HG02610 (cell line): ENCODE measurements around the gene FSIP1.

Source experiments
- ATAC-seq: cut with Tn5 transposase; IDR thresholded peaks from one replicate; pipeline ENCODE4 v1.9.1; 2021; ENCODE audit warnings: mild to moderate bottlenecking, moderate library complexity; ENCODE audit not compliant: unreplicated experiment

The FSIP1 gene

DNA sequence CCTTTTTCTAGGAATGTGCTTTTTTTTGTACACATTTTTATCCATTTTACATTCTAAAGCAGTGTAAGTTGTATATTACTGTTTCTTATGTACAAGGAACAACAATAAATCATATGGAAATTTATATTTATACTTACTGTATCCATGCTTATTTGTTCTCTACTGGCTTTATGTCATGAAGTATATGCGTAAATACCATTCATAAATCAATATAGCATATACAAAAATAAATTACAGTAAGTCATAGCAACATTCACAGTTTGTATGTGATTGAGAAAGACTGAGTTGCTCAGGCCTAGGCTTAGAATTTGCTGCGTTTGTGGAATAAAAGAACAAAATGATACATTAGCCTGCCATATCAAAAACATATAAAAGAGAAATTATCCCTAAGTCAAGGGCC, 185.3 kb downstream of the FSIP1 start:
- no peak for ATAC-seq

DNA sequence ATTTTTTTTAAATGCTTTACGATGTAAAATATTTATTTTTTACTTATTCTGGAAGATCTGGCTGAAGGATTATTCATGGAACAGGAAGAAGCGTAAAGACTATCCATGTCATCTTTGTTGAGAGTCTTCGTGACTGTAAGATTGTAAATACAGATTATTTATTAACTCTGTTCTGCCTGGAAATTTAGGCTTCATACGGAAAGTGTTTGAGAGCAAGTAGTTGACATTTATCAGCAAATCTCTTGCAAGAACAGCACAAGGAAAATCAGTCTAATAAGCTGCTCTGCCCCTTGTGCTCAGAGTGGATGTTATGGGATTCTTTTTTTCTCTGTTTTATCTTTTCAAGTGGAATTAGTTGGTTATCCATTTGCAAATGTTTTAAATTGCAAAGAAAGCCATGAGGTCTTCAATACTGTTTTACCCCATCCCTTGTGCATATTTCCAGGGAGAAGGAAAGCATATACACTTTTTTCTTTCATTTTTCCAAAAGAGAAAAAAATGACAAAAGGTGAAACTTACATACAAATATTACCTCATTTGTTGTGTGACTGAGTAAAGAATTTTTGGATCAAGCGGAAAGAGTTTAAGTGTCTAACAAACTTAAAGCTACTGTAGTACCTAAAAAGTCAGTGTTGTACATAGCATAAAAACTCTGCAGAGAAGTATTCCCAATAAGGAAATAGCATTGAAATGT, 186.1 kb downstream of the FSIP1 start:
- no peak for ATAC-seq

DNA sequence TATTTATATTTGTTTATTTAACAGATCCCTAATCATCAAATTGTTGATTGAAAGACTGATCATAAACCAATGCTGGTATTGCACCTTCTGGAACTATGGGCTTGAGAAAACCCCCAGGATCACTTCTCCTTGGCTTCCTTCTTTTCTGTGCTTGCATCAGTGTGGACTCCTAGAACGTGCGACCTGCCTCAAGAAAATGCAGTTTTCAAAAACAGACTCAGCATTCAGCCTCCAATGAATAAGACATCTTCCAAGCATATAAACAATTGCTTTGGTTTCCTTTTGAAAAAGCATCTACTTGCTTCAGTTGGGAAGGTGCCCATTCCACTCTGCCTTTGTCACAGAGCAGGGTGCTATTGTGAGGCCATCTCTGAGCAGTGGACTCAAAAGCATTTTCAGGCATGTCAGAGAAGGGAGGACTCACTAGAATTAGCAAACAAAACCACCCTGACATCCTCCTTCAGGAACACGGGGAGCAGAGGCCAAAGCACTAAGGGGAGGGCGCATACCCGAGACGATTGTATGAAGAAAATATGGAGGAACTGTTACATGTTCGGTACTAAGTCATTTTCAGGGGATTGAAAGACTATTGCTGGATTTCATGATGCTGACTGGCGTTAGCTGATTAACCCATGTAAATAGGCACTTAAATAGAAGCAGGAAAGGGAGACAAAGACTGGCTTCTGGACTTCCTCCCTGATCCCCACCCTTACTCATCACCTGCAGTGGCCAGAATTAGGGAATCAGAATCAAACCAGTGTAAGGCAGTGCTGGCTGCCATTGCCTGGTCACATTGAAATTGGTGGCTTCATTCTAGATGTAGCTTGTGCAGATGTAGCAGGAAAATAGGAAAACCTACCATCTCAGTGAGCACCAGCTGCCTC, 187.1 kb downstream of the FSIP1 start:
- no peak for ATAC-seq

DNA sequence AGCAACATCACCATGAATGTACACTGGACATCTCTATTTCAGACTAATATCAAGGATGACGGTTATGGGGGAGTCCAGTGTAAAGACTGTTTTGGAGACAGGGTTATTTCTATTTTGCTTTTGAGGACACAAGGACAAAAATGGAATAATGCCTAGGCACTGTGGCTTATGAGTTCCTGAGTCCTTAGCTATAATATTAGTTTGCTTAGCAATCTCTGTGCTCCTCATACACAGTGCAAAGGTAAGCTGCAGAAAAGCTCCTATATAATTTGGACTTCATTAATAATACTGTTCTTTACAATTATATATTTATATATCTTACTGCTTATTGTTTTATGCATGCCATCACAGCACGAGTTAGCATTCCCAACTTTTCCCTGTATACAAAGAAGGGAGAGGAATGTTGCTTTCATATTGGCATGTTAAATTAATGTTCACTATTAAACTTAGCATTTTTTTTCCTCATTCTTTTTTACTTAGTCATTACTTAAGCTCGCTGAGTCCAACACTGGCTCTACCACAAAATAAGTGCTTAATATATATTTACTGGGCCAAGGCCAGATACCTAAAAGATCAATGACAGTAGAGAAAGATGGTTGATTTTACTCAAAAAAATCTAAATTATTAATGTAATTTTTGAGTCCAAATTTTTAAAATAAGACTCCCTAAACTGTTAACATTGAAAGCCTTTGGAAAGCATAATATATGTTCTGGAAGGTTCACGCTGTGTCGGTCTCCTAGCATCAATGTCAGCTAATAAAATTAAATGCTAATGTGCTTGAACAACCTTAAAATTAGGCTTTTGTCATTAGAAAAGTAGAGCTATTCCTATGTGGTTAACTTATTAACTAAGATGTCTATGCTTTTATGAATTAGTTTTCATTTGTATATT, 187.9 kb downstream of the FSIP1 start:
- ATAC-seq = no peak

DNA sequence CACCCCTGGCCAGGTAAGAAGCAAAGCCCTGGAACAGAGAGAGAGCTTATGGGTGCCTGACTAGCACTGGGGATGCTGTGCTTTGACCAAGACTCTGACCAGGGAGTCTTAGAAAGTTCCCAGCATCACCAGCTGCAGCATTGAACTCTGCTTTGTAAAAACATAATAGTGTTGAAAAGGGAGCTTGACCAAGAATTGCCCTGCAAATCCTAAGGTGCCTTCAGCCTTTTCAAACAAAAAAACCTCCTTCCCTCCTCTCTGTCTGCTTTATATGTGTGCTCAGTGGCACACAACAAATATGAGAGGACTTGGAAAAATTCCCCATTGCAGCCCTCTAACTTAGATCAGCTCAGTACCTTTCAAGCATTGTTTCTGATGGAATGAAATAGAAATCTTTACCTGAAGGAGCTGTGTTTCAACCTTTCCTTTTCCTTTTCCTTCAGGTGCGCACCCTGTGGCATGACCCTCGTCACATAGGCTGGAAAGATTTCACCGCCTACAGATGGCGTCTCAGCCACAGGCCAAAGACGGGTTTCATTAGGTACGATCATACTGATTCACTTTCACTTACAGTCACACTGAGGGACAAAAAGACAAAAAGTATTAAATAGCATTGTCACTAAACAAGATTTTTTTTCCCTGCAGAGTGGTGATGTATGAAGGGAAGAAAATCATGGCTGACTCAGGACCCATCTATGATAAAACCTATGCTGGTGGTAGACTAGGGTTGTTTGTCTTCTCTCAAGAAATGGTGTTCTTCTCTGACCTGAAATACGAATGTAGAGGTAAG, 188.8 kb downstream of the FSIP1 start:
- ATAC-seq = no peak

DNA sequence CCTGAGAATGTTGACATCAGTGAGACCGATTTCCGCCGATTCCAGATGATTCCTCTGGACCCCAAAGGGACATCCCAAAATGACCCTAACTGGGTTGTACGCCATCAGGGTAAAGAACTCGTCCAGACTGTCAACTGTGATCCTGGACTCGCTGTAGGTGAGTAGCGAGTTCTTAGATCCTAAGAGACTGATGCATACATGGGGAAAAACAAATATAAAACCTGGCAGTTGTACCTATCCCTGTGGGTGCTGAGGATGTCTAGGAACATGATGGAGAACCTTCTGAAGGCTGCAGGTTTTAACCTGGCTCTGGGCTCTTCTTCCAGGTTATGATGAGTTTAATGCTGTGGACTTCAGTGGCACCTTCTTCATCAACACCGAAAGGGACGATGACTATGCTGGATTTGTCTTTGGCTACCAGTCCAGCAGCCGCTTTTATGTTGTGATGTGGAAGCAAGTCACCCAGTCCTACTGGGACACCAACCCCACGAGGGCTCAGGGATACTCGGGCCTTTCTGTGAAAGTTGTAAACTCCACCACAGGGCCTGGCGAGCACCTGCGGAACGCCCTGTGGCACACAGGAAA, 189.5 kb downstream of the FSIP1 start:
- no peak for ATAC-seq

DNA sequence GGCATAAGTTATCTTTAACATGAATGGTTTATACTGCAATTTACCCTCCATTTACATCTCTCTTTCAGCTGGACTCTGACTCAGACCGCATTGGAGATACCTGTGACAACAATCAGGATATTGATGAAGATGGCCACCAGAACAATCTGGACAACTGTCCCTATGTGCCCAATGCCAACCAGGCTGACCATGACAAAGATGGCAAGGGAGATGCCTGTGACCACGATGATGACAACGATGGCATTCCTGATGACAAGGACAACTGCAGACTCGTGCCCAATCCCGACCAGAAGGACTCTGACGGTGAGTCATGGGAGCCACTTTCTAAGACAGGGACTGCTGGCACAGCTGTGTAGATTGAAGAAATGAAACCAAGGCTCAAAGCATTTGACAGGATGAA, 190.1 kb downstream of the FSIP1 start:
- no peak for ATAC-seq

DNA sequence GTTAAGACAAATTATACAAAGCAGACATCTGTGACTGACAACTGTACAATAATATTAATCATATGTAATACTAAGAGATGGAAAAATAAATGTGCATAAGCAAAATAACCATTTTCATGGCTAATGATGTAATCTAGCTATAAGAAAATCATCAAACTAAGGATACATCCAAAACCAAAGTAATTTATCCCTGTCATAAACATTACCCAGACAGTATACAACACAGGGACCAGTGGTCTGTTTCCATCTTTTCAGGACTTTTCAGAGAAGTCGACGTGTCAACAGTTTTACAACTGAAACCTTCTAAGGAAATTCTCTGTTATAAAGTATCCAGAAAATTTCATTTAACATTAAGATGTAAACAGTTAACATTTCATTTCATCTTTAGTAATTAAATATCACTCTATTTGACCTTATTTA, 190.7 kb downstream of the FSIP1 start:
- no peak for ATAC-seq

DNA sequence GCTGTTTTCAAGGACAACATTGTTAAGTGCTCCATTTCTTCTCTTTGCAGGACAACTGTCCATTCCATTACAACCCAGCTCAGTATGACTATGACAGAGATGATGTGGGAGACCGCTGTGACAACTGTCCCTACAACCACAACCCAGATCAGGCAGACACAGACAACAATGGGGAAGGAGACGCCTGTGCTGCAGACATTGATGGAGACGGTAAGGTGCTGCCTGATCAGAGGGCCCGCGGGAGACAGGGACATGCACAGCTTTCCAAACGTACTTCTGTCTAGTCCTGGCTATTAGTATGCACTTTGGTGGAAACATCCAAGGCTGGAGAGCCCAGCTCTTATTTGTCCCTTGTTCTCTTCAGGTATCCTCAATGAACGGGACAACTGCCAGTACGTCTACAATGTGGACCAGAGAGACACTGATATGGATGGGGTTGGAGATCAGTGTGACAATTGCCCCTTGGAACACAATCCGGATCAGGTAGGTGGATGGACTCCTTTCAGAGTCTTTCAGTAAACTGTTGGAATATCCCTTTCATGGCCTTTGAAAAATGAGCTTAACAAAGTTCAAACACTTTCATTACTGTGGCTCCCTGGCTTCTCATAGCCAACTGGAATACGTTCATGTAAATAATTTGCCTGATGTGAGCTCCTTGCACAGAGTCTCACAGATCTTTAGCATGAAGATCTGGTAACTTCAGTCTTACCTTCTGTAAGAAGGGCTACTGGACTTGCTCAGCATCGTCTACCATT, 191.3 kb downstream of the FSIP1 start:
- no peak for ATAC-seq

DNA sequence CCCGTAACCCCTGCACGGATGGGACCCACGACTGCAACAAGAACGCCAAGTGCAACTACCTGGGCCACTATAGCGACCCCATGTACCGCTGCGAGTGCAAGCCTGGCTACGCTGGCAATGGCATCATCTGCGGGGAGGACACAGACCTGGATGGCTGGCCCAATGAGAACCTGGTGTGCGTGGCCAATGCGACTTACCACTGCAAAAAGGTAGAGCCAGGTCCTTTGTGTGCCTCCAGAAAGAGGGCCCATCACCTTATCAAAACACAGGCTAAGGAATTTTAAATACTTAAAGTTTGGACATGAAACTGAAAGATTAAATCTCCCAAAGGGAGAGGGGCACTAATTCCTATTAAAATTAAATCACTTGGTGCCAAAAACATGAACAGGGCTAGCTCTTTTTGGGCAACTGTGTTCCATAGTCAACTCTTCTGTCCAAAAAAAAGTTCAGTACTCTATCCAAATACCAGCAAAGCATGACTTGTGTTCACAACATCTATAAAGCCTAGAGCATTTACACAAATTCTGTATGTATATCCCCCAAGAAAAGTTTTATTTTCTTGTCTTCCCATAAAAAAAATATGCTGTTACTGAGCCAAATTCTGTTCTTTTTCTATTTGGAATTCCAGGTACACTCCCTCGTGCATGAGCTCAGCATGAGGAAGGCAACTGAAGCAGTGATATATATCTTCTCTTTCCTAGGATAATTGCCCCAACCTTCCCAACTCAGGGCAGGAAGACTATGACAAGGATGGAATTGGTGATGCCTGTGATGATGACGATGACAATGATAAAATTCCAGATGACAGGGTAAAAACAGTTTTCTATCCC, 192.6 kb downstream of the FSIP1 start:
- ATAC-seq = no peak

DNA sequence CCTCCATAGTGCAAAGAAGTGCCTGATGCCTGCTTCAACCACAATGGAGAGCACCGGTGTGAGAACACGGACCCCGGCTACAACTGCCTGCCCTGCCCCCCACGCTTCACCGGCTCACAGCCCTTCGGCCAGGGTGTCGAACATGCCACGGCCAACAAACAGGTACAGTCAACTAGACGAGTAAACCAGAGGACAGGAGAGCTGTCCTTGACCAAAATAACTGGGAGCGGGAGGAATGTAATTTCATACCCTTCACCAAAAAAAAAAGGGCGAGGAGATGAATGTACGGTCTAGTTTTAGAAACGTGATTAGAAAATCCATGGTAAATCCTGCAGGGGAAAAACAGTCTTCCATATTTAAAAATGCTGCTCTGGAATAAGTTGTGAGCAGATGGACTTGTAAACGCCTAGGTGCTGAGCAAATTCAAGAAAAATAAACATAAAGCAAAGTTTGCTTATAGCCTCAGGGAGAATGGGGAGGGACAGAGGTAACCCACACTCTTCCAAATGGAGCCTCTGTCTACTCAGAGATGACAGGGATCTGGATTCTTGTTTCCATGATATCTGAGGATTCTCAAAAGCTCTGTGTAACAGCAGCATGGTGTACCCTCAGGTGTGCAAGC, 193.3 kb downstream of the FSIP1 start:
- no peak for ATAC-seq

DNA sequence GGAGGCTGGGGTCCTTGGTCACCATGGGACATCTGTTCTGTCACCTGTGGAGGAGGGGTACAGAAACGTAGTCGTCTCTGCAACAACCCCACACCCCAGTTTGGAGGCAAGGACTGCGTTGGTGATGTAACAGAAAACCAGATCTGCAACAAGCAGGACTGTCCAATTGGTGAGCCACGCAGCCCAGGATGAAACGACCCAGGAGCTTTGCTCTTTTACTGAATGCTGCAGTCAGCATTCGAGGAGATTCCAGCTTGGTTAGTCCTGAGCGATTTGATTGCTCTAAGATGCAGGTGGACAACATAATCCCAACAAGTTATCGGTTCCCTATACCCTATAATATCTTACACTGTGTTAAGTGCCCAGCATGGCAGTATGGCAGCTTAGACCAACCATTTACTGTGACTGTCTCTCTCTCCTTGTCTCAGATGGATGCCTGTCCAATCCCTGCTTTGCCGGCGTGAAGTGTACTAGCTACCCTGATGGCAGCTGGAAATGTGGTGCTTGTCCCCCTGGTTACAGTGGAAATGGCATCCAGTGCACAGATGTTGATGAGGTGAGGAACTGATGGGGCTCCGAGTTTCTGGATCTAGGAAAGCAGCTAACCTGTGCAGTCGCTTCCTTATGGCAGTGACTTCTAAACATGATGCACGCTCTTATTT, 194.0 kb downstream of the FSIP1 start:
- ATAC-seq = no peak

DNA sequence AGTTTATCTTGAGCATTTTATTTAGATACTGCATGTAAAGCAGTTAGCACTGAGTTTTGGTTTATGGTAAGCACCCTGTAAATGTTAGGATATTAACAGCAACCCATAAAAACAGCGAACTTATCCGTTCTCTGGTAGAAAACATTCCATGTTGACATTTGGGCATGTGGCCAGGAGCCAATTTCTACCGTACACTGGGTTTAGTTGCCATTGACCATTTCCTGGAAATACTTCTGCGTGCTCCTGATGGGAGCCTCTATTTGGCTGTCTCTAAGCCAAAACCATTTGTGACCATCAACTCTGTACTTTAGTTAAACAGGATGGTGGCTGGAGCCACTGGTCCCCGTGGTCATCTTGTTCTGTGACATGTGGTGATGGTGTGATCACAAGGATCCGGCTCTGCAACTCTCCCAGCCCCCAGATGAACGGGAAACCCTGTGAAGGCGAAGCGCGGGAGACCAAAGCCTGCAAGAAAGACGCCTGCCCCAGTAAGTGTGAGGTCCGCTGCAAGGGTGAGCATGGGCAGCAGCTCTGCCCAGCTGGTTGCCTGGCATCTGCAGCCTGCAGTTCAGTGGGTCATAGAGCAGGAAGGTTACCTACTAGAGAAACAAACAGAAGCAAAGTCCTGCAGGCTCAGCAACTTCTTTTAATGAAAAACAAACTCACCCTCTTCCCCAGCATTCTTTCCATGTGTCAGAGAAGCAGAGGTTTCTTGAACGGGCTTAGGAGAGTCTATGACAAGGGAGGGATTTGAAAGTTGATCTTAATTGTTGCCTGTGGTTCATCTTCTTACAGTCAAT, 194.7 kb downstream of the FSIP1 start:
- no peak for ATAC-seq

DNA sequence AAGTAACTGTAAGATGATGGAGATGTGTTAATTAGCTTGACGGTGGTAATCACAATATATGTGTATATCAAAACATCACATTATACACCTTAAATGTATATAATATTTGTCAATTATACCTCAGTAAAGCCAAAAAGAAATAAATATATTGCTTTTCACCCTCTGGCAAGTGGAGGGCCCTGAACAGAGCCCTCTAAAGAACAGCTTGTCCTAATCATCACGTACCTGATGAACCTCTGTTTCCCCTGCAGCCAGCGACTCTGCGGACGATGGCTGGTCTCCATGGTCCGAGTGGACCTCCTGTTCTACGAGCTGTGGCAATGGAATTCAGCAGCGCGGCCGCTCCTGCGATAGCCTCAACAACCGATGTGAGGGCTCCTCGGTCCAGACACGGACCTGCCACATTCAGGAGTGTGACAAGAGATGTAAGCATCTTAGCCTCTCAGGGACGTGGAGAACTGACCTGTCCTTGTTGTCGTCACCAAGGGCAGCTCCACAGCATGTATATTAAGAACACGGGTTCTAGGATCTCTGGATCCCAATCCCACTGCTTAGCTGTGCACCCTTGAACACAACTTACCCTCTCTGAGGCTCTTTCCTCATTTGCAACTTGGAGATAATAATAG, 195.4 kb downstream of the FSIP1 start:
- no peak for ATAC-seq

DNA sequence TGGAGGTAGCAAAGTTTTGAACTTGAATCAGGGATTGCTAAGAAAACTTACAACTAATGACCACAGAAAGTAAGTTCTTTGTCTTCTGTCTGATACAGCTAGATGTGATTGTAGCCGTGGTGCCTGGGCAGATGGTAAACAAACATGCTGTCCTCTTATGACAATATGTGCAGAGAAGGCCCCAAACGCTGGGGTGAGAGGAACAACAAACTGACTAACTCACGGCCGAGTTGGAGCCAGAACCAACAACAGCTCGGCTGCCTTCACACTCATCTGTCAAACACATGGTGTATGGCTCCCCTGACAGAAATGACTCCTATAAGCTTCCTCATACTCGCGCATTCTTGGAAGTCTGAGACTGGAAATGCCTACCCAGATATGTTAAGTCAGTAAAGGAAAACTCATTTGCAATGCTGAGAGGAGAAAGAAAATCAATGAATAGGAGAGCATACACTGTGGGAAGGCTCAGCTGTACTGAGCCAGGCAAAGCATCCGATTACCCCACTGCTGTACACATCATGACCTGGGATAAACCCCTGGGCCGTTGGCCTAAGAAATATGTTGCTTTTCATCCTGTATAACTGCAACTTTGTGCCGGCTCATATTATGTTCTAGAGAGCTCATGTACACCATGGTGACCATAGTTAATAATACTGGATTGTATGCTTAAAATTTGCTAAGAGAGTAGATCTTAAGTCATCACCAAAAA, 196.1 kb downstream of the FSIP1 start:
- no peak for ATAC-seq

DNA sequence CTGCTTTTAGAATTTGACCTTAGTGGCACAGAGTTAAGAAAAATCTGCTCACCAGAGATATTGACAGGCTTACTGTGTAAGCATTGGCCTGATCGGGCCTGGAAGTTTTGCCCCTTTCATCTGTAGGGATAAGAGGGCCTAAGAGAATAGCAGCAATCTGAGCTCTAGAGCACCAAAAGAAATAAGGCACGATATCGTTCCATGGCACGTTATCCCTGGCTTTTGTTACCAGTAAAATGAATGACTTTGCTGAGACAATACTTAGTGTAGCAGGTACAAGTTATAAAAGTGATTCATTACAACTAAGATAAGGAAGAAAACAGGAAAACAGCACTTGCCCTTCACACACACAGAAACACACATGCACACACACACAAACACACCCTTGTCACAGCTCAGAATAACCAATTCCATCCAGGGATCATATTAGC, 196.8 kb downstream of the FSIP1 start:
- ATAC-seq = no peak
